K562 (cell line): Measurements from ENCODE around the gene SPDYE1. TPM values are rescaled to one million over a fixed set of nuclear protein-coding genes. Genes with fewer than 3 reads are reported as not detected.
"Not testable (repeated sequence)": the region's sequence is repeated elsewhere in the genome, so short reads cannot be mapped to it uniquely, and the experiment has no call there.

Experiments used
- ATAC-seq: fragments of 200-7000 bp; cut with Tn5 transposase; 3 replicates; pipeline ENCODE4 v1.9.1; 2020; ENCODE audit warnings: moderate library complexity
- BruUV-seq: library from RNA; stranded (reverse); fragments of 400-500 nt; replicated peaks from 2 replicates; lab custom pipeline; 2021; lab: Mats Ljungman, UMichigan
- CTCF ChIA-PET: fragments of 300-600 bp; formaldehyde crosslinking; extraction: SDS; loops from one replicate; lab custom pipeline; 2021; ENCODE audit warnings: low intra/inter-chr PET ratio; lab: Yijun Ruan, JAX
- POLR2A ChIA-PET: fragments of 300-600, 350-650 bp; sonication (Branson Sonifier 250); formaldehyde crosslinking; extraction: SDS; loops from one replicate; lab custom pipeline; 2021; ENCODE audit warnings: antibody characterized with exemption, inconsistent platforms; lab: Yijun Ruan, JAX
- DNase-seq, 4 experiments: peaks; one replicate each; pipeline versions ENCODE4 v3.0.0 to v3.0.0-alpha.2; 2011 to 2018; ENCODE audit warnings: low spot score in 3 of 4, mixed read lengths in 3 of 4; ENCODE audit errors: extremely low read depth in 1 of 4
- FAIRE-seq: peaks from 2 replicates; lab custom pipeline; 2011; peaks lifted over from hg19 to GRCh38; lab: Jason Lieb, UNC
- H2AFZ ChIP-seq: 2 replicates; pipeline ENCODE4 v1.6.0; 2011; ENCODE audit warnings: low read depth, low read length, control low read depth, inconsistent platforms
- H3K27ac ChIP-seq: fragments of 200-600 bp; 3 replicates; pipeline ENCODE4 v1.8.0; 2011; ENCODE audit warnings: low read depth, mild to moderate bottlenecking, control low read depth, inconsistent platforms, low read length, moderate library complexity, mixed read lengths; ENCODE audit errors: extremely low read depth
- H3K27me3 ChIP-seq, 2 experiments: fragments of 300-600 bp in 1 of 2; 2 replicates in 1 of 2; 3 replicates in 1 of 2; pipeline versions ENCODE4 v1.6.0 to v1.8.0; 2011; ENCODE audit warnings: inconsistent platforms in 2 of 2, low read length in 2 of 2, mild to moderate bottlenecking in 1 of 2, mixed read lengths in 1 of 2, moderate library complexity in 1 of 2; ENCODE audit not compliant: control insufficient read depth in 2 of 2, insufficient read depth in 2 of 2
- H3K36me3 ChIP-seq: fragments of 300-600 bp; 3 replicates; pipeline ENCODE4 v1.8.0; 2011; ENCODE audit warnings: mild to moderate bottlenecking, low read length, inconsistent platforms; ENCODE audit not compliant: control insufficient read depth, insufficient read depth
- H3K4me1 ChIP-seq, 2 experiments: fragments of 200-600 bp in 1 of 2; replicated peaks in 1 of 2; 2 replicates in 1 of 2; 3 replicates in 1 of 2; pipeline versions ENCODE4 v1.5.1 to v1.8.0; 2011; ENCODE audit warnings: inconsistent platforms in 2 of 2, low read length in 2 of 2, mild to moderate bottlenecking in 1 of 2, mixed read lengths in 1 of 2, moderate library complexity in 1 of 2; ENCODE audit not compliant: control insufficient read depth in 2 of 2, insufficient read depth in 2 of 2
- H3K4me2 ChIP-seq: 2 replicates; pipeline ENCODE4 v1.6.1; 2011; ENCODE audit warnings: low read length, control low read depth, inconsistent platforms, mixed read lengths; ENCODE audit not compliant: insufficient read depth
- H3K4me3 ChIP-seq: fragments of 200-600 bp; sonication (generic), shearing (Covaris generic); 2 replicates; pipeline ENCODE4 v1.5.1; 2016; ENCODE audit warnings: control low read depth, inconsistent platforms
- H3K79me2 ChIP-seq: fragments of 200-600 bp; 3 replicates; pipeline ENCODE4 v1.8.0; 2011; ENCODE audit warnings: low read length, inconsistent platforms; ENCODE audit not compliant: control insufficient read depth, insufficient read depth
- H3K9ac ChIP-seq, 2 experiments: 2 replicates each; pipeline versions ENCODE4 v1.6.0 to v1.6.1; 2011; ENCODE audit warnings: low read depth in 2 of 2, low read length in 2 of 2, control low read depth in 1 of 2, inconsistent platforms in 1 of 2, mild to moderate bottlenecking in 1 of 2, mixed read lengths in 1 of 2; ENCODE audit not compliant: insufficient read depth in 1 of 2
- H3K9me1 ChIP-seq: one replicate; pipeline ENCODE4 v1.6.0; 2011; ENCODE audit warnings: inconsistent platforms, mild to moderate bottlenecking, low read length, moderate library complexity; ENCODE audit not compliant: control insufficient read depth, insufficient read depth
- H3K9me3 ChIP-seq: replicated peaks from 2 replicates; pipeline ENCODE4 v1.5.1; 2011; ENCODE audit warnings: low read depth, low read length, inconsistent platforms; ENCODE audit not compliant: control insufficient read depth, insufficient read depth
- H4K20me1 ChIP-seq: replicated peaks from 2 replicates; pipeline ENCODE4 v1.6.1; 2011; ENCODE audit warnings: low read length, inconsistent platforms, mixed read lengths; ENCODE audit not compliant: control insufficient read depth, insufficient read depth
- ARID1B ChIP-seq: fragments of 450-650 bp; IDR thresholded peaks from 2 replicates; pipeline ENCODE4 v1.6.1; 2016; ENCODE audit warnings: antibody characterized with exemption, mild to moderate bottlenecking, inconsistent platforms
- CTBP1 ChIP-seq: fragments of 450-650 bp; IDR thresholded peaks from 2 replicates; pipeline ENCODE4 v1.6.1; 2016; ENCODE audit warnings: borderline replicate concordance
- FOSL1 ChIP-seq: fragments of 200-800 bp; sonication (Bioruptor generic); conservative IDR thresholded peaks from 2 replicates; pipeline ENCODE4 v1.6.1; 2016; ENCODE audit warnings: missing genetic modification characterization, missing compliant biosample characterization
- JUND ChIP-seq, 2 experiments: IDR thresholded peaks; 2 replicates in 1 of 2; 3 replicates in 1 of 2; pipeline ENCODE4 v1.6.1; 2011; ENCODE audit warnings: borderline replicate concordance in 2 of 2, low read depth in 2 of 2, low read length in 2 of 2, improper control_type of control experiment in 1 of 2, missing biosample characterization in 1 of 2, missing genetic modification characterization in 1 of 2, missing genetic modification reagents in 1 of 2
- ZNF263 ChIP-seq: sonication (generic); formaldehyde crosslinking; IDR thresholded peaks from 2 replicates; pipeline ENCODE4 v1.8.0; 2022; ENCODE audit warnings: mild to moderate bottlenecking, missing genetic modification reagents, borderline replicate concordance
- WGBS: fragments of 100-300 bp; shearing (Covaris generic); methylation state at CpG from one replicate; pipeline ENCODE4 v1.1.6; 2016; ENCODE audit warnings: low coverage, mixed read lengths; ENCODE audit not compliant: insufficient coverage; ENCODE audit errors: missing lambda C conversion rate; 5-methylcytosine and 5-hydroxymethylcytosine counted together
- in situ Hi-C: fragments of 300-500 bp; cut with MboI; formaldehyde crosslinking; loops from 4 replicates; pipeline ENCODE4 v1.15.0; 2018; ENCODE audit warnings: inconsistent platforms, mixed read lengths
- intact Hi-C: fragments of 100-400 bp; cut with micrococcal nuclease; formaldehyde crosslinking; loops from 2 replicates; pipeline ENCODE4 v1.14.2; 2022
- polyA plus RNA-seq, 8 experiments: library from polyadenylated mRNA; depleted of rRNA in 4 of 8; stranded (reverse) in 5 of 8; unstranded in 3 of 8; fragments of >200 nt; fragmentation: Nextera tagmentation in 2 of 8; fragmentation: Illumina TruSeq in 1 of 8; extraction: Ambion mirVana in 2 of 8; extraction: Trizol in 1 of 8; gene quantifications; 2 replicates each; pipeline versions ENCODE4 v1.2.1 to v1.2.3, GENCODE V29; 2011 to 2014; ENCODE audit warnings: inconsistent platforms in 1 of 8, missing spikeins in 1 of 8
- total RNA-seq, 7 experiments: library from RNA; depleted of rRNA in 6 of 7; stranded (reverse); fragments of >200 nt in 6 of 7; fragmentation: Illumina TruSeq in 2 of 7; extraction: Trizol in 2 of 7; gene quantifications; 2 replicates each; pipeline versions ENCODE4 v1.2.1 to v1.2.3, GENCODE V29; 2011 to 2021; ENCODE audit warnings: low replicate concordance in 1 of 7
- TF ChIP-seq, protein P1 (sequence below), 2 experiments: fragments of 450-650 bp in 1 of 2; sonication (generic) in 1 of 2; formaldehyde crosslinking in 1 of 2; IDR thresholded peaks in 1 of 2; conservative IDR thresholded peaks in 1 of 2; 2 replicates each; pipeline versions ENCODE4 v1.6.1 to v1.8.1; 2016 to 2023; ENCODE audit warnings: mild to moderate bottlenecking in 2 of 2, moderate library complexity in 2 of 2, inconsistent platforms in 1 of 2, missing genetic modification reagents in 1 of 2

Gene SPDYE1
- total and polyA plus RNA-seq, 9 of the 15 experiments (the other 6 are each of a cell fraction or from before 2014, with no cell fraction given): 0.04 to 0.10 TPM; not detected in 7

DNA sequence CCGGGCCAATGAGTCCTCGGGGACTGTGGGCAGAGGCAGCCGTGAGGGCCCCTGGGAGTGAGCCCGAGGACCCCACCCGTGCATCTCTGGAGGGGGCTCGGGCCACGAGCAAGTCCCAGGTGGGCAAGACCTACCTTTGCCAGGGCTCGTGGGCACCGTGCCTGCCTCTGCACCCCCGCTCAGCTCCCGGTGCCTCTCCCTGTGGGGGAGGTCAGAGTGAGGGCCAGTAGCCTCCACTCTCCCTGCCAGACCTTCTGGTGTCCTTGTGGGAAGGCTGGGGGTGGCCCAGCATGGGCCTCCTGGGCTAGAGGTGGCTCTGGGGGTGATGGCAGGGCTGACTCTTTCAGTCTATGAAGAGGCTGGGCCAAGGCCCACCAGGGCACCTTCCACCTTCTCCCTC is 31.7 kb downstream of the SPDYE1 start:
- intact Hi-C loops, BruUV-seq, H3K79me2 ChIP-seq, FAIRE-seq, H3K4me2 ChIP-seq, H4K20me1 ChIP-seq, H2AFZ ChIP-seq, H3K9ac ChIP-seq, CTCF ChIA-PET, H3K36me3 ChIP-seq, POLR2A ChIA-PET, H3K27me3 ChIP-seq, H3K27ac ChIP-seq, H3K9me1 ChIP-seq, in situ Hi-C loops, H3K4me3 ChIP-seq, DNase-seq, H3K9me3 ChIP-seq: not testable (repeated sequence)
- ATAC-seq: peak; percentile 14
- H3K4me1 ChIP-seq: peaks cover 0 to 18% of the 10 kb centered on the region in 2 experiments; a peak in 3 of 5 replicates
- WGBS: 30% methylated on average over 2 of the region's 11 CpGs

DNA sequence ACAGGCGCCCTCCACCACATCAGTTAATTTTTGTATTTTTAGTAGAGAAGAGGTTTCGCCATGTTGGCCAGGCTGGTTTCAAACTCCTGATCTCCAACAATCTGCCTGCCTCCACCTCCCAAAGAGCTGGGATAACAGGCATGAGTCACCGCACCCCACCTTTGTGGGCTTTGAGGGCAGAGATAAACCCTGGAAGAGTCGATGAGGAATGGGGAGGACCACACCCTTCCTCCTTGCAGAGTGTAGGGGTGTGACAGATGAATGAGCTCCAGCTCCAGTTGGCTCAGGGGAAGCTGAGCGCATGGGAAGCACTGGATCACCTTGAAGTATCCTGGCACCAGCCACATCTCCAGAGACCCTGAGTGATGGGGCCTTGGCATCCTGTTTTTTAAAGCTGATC is 32.3 kb downstream of the SPDYE1 start:
- H2AFZ ChIP-seq, H3K27me3 ChIP-seq, BruUV-seq, POLR2A ChIA-PET, H3K9me1 ChIP-seq, H4K20me1 ChIP-seq, H3K9ac ChIP-seq, in situ Hi-C loops, H3K9me3 ChIP-seq, CTCF ChIA-PET, H3K27ac ChIP-seq, H3K79me2 ChIP-seq, FAIRE-seq, intact Hi-C loops, H3K4me2 ChIP-seq, DNase-seq, H3K4me3 ChIP-seq, H3K36me3 ChIP-seq: not testable (repeated sequence)
- ATAC-seq: peak; percentile 90
- H3K4me1 ChIP-seq: peaks cover 0 to 18% of the 10 kb centered on the region in 2 experiments; a peak in 3 of 5 replicates
- WGBS: 0% methylated on average over 2 of the region's 5 CpGs
- TF ChIP-seq ARID1B (peak; percentile 23; the same call in 1 of the 2 replicates), FOSL1 (tag) (0 out of 2 replicates have a peak, but pooled peaks have one; percentile 37), ZNF263 (CRISPR knock-in tag) (peak; percentile 91), JUND (IDR thresholded peaks at IDR 0.05; ENCODE audit: borderline replicate concordance, low read depth, low read length) (peak; percentile 59), JUND (tag; IDR thresholded peaks at IDR 0.05; ENCODE audit: borderline replicate concordance, low read depth, low read length) (peak; percentile 48; the same call in 1 of the 3 replicates), CTBP1 (peak; percentile 26; the same call in 1 of the 2 replicates)
- TF ChIP-seq, protein P1, sequence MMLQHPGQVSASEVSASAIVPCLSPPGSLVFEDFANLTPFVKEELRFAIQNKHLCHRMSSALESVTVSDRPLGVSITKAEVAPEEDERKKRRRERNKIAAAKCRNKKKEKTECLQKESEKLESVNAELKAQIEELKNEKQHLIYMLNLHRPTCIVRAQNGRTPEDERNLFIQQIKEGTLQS (IDR thresholded peaks at IDR 0.05): peak; percentile 41; the same call in 1 of the 2 replicates
- TF ChIP-seq, protein P1 (CRISPR knock-in tag; conservative IDR thresholded peaks at IDR 0.05): not testable (repeated sequence)

DNA sequence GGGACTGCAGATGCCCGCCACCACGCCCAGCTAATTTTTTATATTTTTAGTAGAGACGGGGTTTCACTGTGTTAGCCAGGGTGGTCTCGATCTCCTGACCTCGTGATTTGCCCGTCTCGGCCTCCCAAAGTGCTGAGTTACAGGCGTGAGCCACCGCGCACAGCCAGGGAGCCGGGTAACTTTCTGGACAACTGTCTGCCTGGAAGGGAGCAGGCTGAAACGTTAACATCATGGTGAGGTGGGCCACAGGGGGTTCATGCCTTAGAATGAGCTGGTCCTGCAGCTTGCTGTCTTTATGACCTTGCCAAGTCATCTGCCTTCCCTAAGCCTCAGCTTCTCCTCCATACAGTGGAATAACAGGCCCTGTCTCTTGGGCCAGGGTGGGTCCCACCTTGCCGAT is 33.6 kb downstream of the SPDYE1 start:
- BruUV-seq, H3K4me2 ChIP-seq, FAIRE-seq, H3K9me1 ChIP-seq, DNase-seq, H3K9ac ChIP-seq, H3K27me3 ChIP-seq, H2AFZ ChIP-seq, in situ Hi-C loops, POLR2A ChIA-PET, H4K20me1 ChIP-seq, H3K79me2 ChIP-seq, CTCF ChIA-PET, H3K27ac ChIP-seq, H3K36me3 ChIP-seq, ATAC-seq, H3K9me3 ChIP-seq, intact Hi-C loops, H3K4me3 ChIP-seq: not testable (repeated sequence)
- WGBS: 41% methylated on average over 11 of the region's 13 CpGs
- peaks cover 0 to 19% of the 10 kb centered on the region in 2 experiments; a peak in 3 of 5 replicates for H3K4me1 ChIP-seq
